Right hindlimb (tissue), 1 donor: Measurements from ENCODE around the gene CELF1.

Source experiments
- DNase-seq: peaks from one replicate; pipeline ENCODE4 v3.0.0-alpha.2; 2018

CELF1 gene

DNA sequence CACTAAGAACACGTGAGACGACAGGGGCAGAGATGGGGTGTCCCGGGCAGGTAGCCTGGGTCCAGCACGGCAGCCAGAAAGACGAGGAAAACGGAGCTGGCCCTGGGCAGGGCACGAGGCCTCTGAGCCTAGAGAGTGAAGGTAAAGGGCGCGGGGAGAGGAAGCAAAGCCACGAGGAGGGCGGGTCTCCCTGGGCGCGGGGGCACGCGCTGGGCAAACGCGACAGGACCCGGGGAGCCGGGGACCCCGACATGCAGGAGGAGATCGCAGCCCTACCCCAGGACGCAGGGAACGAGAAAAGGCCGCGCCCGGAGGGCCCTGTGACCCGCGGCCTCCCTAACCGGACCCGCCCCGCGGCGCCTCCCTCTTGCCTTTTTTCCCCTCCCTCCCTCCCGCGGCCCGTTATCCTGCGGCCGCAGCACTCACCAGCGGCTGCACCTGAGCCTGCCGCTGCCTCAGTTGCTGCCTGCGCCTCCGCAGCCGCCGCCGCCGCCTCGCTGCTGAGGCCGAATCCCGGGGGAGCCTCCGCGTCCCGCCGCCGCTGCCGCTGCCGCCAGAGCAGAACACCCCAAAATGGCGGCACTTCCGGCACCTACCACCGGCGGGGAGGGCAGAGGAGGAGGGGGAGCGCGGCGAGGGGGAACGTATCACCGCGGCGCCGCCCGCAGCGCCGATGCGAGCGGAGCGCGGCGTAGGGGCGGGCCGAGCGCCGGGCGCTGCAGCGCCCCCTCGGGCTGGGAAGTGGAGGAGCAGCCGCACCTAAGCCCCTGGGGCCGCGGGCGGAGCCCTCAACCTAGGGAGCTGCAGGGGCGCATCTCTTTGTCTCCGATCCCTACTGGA is at the start of gene CELF1:
Gene CELF1, minus strand, starts transcription at position 567 of the 840 bp plus-strand sequence. CDS start 53,609 bp downstream, outside the sequence.
- peak; percentile 94 for DNase-seq

DNA sequence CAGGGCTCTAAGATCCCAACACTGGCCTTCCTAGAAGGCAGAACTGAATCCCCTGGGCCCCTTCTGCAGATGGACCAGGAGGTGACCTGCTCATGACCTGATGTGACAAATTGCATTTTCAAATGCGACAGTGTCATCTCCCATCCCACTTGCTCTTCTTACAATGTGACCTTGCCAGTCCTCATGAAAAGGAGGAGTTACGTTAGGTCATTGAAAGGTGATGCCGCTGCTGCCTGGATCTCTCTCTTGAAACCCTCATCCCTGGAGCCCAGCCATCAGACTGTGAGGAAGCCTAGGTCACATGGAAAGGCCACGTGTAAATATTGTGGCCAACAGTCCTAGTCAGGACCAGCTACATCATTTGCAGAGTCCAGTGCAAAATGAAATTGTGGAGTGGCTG is 47.0 kb upstream of the CELF1 start:
- DNase-seq: no peak

DNA sequence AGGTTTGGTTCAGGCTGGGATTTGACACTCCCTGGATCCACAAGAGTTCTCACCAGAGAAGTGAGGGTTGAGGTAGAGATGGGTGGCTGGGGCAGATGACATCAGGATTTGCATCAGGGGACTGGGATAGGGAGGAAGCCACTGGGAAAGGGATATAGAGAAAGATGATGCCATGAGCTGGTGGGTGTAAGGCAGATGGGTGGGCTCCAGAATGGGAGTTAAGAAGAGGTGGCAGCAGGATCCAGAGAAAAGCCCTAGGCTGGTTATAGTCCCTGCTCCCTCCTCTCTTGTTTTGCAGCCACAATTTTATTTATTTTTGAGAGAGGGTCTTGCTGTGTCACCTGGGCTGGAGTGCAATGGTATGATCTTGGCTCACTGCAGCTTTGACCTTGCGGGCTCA is 43.0 kb upstream of the CELF1 start:
- no peak for DNase-seq

DNA sequence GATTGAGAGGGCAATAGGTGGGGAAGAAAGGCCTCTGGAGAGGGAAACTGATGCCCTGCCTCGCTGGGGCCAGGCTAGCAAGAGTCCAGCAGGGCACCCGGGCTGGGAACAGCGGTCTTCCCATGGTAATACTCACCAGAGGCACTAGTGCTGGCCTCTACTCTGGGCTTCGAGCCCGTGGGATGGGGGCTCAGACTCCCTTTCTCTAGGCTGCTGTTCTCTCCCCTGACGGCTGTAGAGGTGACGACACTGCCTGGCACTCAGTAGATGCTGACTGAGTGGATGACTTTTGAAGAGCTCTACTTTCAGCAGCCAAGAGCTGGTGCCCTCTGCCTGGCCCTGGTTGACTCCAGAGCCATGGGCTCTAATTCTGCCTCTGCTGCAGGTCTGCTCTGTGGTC is 42.1 kb upstream of the CELF1 start:
- DNase-seq: no peak

DNA sequence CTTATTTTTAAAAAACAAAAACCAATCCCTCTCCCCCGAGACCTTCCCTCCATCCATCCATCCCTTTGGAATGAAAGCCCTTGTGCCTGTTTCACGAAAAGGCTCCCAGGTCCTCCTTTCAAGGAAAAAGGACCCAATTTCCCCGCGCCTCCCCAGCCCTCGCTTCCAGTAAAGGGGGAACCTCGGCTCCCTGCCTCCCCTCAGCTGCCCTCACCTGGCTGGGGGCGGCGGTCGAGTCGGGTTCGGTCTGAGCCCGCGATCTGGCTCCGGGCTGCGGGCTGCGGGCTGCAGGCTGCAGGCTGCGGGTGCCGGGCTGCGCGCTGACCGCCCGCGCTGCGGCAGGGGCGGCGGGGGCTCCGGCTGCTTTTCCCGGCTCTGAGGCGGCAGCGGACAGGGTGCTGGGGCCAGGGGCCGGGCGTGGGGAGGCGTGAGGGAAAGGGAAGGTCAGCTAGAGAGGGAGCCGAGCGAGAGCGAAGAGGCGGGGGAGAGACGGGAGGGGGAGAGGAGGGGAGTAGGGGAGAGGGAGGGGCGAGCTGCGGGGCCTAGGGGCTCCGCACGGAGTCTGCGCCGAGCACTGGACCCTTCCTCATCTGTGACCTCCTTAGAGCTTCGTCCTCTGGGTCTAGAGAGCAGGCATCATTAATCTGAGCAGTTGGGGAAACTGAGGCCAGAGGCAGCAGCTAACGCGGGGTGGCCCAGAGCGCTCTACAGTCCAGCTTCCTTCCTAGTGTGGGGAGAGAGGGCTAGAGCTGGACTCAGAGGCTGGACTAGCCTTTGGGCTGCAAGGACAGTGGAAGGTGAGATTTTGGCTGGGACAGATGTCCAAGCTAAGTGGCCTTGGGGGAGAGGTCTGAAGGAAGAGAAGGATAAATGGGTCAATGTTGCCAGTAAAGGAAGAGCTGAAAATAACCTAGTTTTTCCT is 41.3 kb upstream of the CELF1 start, which contains the start of gene C1QTNF4:
Gene C1QTNF4, minus strand, starts transcription at position 478 of the 922 bp plus-strand sequence. CDS start 3,601 bp downstream, outside the sequence.
- DNase-seq: no peak

DNA sequence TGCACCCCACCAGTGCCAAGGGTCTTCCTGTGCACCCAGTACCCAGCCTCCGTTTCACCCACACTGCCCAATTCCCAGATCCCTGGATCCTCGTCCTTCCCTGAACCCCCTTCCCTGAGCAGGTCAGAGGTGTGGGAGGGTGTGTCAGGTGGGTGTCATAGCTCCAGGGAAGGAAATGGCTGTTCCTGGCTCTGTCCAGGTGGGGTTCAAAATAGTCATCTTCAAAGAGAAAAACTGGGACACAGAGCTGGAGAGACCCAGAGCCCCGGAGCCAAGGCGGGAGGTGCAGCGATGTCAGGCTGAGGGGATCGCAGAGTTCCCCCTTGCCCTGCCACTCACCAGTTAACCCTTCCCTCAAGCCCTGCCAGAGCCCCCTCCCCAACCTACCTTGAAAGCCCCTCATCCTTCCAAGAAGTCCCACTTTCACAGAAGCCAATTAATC is 40.6 kb upstream of the CELF1 start:
- DNase-seq: no peak

DNA sequence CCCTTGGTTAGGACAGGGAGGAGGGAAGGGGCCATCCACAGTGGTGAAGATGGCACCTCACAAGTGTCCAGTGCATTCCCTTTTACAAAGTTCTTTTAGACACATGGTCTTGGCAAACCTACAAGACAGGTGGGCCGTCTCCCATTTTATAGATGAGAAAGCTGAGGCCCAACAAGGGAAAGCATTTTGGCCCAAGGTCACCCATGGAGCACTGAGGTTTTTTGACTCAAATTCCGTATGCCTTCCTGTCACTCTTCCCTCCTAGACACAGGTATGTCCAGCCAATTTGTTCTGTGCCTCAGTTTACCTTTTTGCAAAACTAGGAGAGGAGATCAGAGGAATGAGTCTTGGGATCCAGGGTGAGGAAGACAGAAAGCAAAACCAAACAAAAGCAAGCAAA is 40.0 kb upstream of the CELF1 start:
- no peak for DNase-seq

DNA sequence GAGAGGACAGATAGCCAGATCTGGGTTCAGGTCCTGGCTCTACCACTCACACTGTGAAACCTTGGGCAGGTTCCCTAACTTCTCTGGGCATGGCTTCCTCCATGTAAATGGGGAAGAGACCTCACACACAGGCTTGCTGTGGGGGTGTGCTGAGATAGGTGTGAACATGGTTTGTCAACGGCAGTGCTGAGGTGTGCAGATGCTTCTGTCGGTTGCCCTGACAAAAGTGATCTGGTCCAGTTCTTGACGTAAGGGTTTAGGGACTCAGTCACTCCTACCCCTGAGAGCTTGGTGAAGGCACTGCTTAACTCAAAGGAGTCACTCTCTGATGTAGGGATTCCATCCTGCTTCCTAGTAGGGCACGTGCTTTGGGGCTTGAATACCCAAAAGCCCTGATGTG is 39.3 kb upstream of the CELF1 start:
- no peak for DNase-seq

DNA sequence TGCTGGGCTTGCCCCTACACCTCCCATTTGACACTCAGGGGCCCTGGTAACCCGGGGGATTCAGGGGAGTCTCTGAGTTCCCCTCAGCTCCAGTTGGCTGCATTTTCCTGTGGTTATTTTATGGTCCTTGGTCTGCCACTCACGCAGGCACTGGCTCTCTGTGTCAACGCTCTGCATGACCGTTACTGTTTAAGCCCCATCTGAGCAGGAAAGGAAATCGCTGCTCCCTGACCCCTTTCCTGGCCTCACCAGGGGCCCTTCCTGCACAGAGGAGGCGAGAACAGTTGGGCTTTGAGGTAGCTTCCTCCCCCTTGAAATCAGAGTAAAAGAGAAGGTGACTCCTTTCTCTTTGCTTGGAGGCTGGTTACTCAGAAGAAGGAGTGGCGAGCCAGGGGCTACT is 38.8 kb upstream of the CELF1 start:
- no peak for DNase-seq

DNA sequence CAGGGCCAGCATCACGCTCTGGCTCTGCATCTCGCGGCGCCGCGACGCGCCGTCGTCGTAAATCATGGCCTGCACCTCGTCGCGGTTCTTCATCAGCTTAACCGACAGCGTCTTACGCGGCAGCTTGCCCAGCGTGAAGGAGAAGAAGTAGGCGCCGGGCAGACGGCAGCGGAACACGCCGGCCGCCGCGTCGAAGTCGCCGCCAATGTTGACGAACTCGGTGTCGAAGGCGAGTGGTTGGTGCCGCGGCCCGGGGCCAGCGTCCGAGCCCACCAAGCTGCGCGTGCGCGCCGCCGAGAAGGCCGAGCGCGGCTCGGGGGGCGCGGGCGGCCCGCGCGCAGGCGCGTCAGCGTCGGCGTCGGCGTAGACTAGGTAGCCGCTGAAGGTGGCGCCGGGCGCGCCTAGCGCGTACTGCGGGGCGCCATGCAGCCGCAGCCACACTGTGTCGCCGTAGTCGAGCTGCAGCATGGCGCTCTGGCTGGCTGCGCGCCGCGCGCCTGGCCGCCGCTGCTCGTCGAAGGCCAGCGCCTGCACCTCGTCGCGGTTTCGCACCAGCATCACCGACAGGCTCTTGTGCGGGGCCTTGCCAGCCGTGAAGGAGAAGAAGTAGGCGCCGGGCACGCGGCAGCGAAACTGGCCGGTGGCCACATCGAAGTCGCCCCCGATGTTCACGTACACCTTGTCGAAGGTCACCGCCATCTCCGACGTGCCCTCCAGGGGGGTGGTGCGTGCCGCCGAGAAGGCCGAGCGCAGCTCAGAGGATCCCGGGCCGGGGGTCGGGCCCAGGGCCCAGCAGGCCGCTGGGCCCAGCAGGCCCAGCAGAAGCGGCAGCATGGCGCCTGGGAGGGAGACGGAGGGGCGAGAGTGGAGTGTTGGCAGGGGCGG is 37.3 kb upstream of the CELF1 start:
- peak; percentile 86 for DNase-seq

DNA sequence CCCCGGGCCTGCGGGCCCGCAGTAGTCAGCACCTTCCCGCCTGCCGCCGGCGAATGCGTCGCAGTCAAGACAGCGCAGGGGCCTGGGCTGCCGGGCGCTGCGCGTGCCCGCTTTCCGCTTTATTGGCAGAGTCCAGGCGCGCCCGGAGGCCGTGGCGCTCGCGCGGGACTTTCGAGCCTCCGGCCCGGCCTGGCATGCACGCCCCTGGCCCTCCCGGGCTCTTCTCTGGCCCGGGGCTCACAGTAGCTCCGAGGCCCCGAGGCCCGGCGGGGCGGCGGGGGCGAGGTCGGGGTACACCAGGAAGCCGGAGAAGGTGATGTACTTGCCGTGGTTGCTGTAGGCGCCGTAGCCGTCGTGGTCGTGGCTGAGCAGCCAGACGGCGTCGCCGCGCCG is 36.6 kb upstream of the CELF1 start:
- DNase-seq: no peak

DNA sequence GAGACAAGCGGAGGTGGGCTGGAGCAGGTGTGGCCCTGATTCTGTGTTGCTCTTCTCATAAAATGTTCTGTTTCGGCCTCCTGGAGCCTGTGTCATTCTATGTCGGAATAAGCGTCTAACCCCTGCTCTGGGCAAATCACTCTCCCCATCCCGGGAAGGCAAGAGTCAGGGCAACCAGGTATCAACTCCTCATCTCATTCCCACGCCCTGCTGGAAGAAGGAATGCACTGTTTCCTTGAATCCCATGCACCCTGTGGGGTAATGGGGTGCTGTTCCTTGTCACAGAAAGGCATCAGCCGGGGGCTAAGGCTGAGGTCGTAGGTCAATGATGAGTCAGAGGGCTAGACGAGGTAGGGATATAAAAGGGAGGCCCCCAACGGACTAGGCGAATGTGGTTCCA is 36.2 kb upstream of the CELF1 start:
- DNase-seq: no peak

DNA sequence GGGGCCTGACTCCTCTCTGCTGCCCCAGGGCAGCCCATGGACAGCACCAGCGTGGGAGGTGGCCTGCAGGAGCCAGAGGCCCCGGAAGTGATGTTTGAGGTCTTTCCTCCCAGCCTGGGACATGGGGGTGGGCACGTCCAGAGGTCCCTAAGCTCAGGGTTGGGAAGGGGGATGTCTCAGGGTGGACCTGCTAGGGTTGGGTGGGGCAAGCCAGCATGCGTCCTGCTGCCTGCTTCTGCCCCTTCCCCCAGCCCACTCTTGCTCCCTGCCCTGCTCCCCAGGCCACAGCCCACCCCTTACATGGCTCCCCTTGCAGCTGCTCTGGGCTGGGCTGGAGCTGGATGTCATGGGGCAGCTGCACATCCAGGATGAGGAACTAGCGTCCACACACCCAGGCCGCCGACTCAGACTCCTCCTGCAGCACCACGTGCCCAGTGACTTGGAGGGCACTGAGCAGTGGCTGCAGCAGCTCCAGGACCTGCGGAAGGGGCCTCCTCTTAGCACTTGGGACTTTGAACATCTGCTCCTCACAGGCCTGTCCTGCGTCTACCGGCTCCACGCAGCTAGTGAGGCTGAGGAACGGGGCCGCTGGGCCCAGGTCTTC is 34.9 kb upstream of the CELF1 start:
- DNase-seq: peak; percentile 60

DNA sequence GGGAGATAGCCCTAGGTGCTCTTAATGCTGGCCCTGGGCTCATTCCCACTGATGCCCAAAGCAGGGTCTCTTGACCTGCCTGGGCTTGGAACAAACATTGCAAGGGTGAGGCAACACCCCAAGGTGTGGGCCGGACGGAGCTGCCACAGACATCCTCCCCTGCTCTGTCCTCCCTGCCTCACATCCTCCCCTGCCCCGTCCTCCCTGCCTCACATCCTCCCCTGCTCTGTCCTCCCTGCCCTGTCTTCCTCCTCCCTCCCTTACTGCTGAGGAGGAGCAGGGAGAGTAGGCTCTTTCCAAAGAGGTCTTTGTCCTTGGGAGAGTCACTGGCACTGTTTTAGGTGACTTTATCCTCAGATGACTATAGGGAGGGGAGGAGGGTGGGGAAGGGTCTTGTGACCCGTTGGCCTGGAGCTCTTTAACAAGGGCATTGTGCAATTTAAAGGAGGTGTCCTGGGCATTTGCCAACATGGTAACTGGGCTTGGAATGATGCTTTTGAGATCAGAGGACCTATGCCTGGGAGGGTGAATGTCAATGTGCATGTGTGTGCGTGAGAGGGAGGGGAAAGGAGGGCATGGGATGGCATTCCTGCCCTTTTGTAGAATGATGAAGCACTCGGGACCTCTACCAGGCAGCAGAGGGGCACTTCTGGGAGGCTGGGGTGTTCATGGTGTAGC is 34.2 kb upstream of the CELF1 start:
- no peak for DNase-seq

DNA sequence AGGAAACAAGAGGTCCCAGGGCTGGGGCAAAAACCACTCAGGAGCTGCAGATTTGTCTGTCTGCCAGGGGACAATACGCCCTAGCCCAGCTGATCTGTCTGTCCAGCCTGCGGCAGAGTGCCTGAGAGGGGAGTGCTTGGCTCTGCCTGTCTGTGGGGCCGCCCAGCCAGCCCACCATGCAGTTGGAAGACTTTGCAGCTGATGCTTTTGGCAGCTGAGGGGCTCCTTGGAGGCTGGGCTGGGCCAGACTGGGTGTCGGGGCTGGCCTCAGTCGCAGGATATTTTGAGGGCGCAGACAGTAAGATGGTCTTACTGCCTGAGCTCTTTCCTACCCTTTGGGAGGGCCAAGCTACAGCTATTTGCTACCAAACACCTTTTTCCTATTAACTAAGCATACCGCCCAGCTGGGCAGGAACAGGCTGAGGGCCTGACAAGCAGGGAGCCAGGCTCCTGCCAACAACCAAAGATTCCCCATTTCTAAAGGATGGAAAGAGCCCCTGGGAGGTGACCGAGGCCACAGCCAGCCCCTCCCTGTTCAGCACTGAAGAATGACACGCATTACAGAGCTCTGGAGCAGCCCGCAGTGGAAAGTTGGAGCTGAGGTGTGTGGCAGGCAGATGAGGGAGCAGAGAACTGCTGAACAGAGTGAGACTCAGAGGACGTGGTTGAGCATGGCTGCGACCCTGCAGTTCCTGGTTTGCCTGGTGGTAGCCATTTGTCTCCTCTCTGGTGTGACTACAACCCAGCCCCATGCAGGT is 33.3 kb upstream of the CELF1 start, which contains the start of gene FAM180B:
Gene FAM180B, plus strand, starts transcription at position 581 of the 758 bp plus-strand sequence. Its CDS starts 91 bp downstream, at position 672.
- DNase-seq: peak; percentile 82

DNA sequence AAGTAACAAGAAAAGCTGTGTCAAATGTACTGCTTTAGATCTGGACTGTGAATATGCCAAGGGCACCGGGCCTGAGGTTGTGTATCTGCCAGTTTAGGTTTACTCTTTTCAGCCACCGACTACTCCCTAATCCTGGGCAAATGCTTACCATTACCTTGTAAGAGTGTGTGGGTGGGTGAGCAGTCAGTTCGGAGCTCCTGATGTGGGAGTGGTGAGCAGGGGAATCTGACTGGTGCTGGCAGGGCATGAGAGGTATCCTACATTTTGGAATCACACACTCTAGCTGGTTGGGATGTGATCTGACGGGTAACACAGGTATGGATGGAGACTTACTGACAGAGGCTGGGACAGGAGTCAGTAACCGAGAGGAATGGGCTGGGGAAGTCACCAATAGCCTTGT is 30.9 kb upstream of the CELF1 start:
- DNase-seq: no peak

DNA sequence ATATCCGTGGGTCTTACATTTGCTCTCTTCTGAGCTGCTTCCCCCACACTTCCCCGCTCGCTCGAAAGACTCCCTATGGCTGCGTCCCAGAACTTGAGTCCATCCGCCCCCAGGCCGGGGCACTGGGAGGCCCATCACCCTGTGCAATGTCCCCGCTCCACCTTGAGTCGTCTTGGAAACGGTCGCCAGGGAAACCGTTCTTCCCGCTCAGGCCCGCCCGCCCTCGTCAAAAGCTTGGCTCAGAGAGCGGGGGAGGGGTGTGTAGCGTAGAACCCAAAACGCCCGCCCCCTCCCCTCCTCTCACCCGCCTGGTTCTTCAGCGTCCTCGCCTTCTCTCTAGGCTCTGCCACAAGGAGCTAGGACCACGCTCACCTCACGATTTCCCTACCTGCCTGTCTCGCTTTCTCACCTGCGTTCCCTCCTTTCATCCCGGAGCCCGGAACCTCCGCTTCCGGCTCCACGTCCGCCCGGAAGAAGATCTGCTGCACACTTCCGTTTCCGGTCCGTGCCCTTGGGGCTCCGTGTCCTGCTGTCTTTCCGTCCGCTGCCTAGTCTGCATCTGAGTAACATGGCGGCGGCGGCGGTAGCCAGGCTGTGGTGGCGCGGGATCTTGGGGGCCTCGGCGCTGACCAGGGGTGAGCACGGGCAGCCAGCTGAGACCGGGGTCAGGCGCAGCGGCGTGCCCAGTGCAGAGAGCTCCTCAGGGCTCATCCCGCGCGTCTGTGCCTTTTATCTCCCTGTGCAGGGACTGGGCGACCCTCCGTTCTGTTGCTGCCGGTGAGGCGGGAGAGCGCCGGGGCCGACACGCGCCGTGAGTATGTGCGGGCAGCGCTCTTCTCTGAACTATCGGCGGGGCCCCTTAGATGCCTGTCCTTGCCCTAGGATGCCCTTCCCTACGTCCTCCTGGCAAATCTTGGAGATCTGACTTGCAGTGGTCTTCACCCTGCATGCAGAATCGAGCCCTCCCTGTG is 25.9 kb upstream of the CELF1 start, which contains the start of the genes KBTBD4 and NDUFS3:
Gene KBTBD4, minus strand, starts transcription at position 447 of the 971 bp plus-strand sequence. Its CDS starts 19 bp downstream, at position 428.
Gene NDUFS3, plus strand, starts transcription at position 551 of the 971 bp plus-strand sequence. Its CDS starts 18 bp downstream, at position 569.
- peak; percentile 94 for DNase-seq

DNA sequence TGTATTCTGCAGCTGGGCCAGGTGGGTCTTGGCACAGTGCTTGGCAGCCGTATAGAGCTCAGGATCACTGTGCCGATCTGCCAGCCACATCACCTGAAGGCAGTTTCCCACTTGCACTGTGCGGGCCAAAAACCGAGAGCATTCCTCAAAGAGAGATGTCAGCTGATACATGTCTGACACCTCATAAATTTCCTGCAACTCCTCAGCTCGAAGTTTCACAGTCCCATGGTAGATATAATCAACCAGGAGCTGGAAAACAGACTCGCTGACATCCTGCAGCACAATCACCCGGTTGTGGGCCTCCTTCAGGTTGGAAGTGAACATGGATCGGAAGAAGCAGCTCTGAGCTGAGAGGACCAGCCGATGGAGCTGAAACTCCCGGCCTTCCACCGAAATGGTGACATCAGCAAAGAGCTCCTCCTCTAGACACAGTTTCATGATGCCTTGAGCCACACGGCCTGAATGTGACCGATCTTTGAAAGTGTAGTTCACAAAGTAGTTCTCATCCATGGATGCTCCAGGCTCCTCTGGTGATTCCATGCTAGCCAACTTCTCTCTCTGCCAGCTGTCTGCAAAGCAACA is 24.6 kb upstream of the CELF1 start:
- no peak for DNase-seq

DNA sequence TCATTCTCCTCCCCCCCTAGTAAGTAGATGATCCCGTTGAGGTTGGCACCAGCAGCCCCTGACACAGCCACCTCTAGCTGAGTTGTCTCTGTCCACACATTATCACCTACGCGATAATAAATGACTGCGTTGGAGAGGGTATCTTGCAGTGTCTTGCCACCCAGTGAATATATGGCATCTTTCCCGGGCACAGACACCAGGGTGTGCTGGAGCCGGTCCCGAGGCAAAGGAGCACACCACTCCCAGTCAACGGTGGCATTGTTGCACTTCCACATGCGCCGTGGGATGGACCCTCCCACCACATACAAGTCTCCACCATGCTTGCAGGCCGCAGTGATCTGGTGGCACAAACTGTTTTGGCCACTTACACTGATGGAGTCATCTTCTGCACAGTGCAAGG is 20.4 kb upstream of the CELF1 start:
- no peak for DNase-seq
